ENCODE results near the gene AFDN. TPM values are rescaled to one million over a fixed set of nuclear protein-coding genes. Genes with fewer than 3 reads are reported as not detected.

AFDN gene
- polyA plus RNA-seq, 1 experiment: 26.6 TPM

DNA sequence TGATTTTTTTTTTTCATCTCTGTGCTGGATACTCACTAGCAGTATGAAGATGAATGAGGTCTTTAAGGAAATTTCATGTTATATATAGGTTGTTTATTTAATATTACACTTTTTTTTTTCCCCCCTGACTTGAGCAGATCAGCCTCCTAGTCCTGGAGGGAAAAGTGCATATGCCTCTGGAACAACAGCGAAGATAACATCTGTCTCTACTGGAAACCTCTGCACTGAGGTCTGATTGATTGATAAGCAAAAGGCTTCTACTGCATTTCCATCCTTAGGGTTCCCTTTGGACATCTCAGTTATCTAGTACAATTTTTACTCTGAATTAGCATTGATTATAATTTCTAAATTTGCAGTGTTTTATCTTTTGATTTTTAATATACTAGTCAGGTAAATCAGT is 121.0 kb downstream of the AFDN start:
- no peak for DNase-seq (ENCODE audit: low read depth, low spot score)
- Histone ChIP-seq H3K4me3 (ENCODE audit: low read depth, low read length) (no peak overlapping the region), H3K9me3 (ENCODE audit: control insufficient read depth, insufficient read depth, low read length) (no peaks in the 10 kb centered on the region; the same call in 1 of the 2 replicates), H3K27me3 (ENCODE audit: control insufficient read depth, insufficient read depth, low read length) (no peaks in the 10 kb centered on the region), H3K27ac (ENCODE audit: low read depth, low read length) (no peak overlapping the region)
- POLR2A ChIA-PET: no interaction called here
- TF ChIP-seq, protein P1, sequence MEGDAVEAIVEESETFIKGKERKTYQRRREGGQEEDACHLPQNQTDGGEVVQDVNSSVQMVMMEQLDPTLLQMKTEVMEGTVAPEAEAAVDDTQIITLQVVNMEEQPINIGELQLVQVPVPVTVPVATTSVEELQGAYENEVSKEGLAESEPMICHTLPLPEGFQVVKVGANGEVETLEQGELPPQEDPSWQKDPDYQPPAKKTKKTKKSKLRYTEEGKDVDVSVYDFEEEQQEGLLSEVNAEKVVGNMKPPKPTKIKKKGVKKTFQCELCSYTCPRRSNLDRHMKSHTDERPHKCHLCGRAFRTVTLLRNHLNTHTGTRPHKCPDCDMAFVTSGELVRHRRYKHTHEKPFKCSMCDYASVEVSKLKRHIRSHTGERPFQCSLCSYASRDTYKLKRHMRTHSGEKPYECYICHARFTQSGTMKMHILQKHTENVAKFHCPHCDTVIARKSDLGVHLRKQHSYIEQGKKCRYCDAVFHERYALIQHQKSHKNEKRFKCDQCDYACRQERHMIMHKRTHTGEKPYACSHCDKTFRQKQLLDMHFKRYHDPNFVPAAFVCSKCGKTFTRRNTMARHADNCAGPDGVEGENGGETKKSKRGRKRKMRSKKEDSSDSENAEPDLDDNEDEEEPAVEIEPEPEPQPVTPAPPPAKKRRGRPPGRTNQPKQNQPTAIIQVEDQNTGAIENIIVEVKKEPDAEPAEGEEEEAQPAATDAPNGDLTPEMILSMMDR (IDR thresholded peaks at IDR 0.05; ENCODE audit: low read depth, low read length): no peak
- CTCF ChIA-PET: no interaction called here

DNA sequence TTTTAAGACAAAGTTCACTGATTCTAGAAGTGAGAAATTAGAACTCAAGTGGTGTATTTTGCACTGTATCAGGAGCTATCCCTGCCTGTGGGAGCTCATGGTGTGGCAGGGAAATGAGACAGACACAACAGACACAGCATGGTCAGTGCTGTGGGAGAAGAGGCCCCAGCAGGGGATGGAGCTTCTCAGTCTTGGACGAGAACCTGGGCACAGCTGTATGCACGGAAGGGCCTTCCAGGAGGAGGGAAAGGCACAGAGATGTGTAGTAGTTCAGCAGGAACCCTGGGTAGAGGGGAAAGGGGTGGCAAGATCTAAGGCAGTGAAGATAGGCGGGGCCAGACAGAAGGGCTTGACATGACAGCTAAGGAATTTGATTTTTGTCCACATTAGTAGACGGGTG is 122.0 kb downstream of the AFDN start:
- Histone ChIP-seq H3K4me3 (ENCODE audit: low read depth, low read length) (no peak overlapping the region), H3K9me3 (ENCODE audit: control insufficient read depth, insufficient read depth, low read length) (no peaks in the 10 kb centered on the region; the same call in 1 of the 2 replicates), H3K27me3 (ENCODE audit: control insufficient read depth, insufficient read depth, low read length) (no peaks in the 10 kb centered on the region), H3K27ac (ENCODE audit: low read depth, low read length) (no peak overlapping the region)
- ChIA-PET POLR2A (no interaction called here), CTCF (no interaction called here)
- no peak for DNase-seq (ENCODE audit: low read depth, low spot score)
- TF ChIP-seq, protein P1 (IDR thresholded peaks at IDR 0.05; ENCODE audit: low read depth, low read length): no peak

DNA sequence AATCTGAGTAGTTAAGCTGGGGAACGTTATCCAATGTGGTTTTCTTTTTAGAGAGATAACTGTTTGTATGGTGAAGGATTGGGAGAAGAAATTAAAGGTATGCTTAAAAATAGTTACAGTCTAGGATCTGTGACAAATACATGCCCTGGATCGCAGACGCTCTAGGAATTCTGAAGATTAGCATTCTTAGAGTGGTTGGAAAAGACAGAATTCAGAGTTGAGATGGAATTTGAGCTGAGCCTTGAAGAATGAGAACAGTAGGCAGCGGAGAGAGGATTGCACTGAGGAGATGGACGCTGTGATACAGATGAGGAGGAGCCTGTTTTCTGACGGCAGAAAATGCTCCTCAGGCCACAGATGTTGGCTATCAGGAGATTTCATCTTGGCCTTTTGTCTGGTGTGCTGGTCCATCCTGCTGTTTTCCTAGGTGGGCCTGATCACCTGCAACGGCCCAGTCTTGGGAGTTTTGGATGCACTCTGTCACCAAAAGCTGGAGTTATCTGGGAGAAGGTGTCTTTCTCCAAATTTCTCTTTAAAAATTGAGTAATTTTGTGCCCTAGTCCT is 122.5 kb downstream of the AFDN start:
- H3K27ac ChIP-seq (ENCODE audit: low read depth, low read length): no peak overlapping the region
- TF ChIP-seq, protein P1 (IDR thresholded peaks at IDR 0.05; ENCODE audit: low read depth, low read length): no peak
- no peaks in the 10 kb centered on the region; the same call in 1 of the 2 replicates for H3K9me3 ChIP-seq (ENCODE audit: control insufficient read depth, insufficient read depth, low read length)
- ChIA-PET CTCF (no interaction called here), POLR2A (no interaction called here)
- H3K4me3 ChIP-seq (ENCODE audit: low read depth, low read length): no peak overlapping the region
- no peak for DNase-seq (ENCODE audit: low read depth, low spot score)
- no peaks in the 10 kb centered on the region for H3K27me3 ChIP-seq (ENCODE audit: control insufficient read depth, insufficient read depth, low read length)

DNA sequence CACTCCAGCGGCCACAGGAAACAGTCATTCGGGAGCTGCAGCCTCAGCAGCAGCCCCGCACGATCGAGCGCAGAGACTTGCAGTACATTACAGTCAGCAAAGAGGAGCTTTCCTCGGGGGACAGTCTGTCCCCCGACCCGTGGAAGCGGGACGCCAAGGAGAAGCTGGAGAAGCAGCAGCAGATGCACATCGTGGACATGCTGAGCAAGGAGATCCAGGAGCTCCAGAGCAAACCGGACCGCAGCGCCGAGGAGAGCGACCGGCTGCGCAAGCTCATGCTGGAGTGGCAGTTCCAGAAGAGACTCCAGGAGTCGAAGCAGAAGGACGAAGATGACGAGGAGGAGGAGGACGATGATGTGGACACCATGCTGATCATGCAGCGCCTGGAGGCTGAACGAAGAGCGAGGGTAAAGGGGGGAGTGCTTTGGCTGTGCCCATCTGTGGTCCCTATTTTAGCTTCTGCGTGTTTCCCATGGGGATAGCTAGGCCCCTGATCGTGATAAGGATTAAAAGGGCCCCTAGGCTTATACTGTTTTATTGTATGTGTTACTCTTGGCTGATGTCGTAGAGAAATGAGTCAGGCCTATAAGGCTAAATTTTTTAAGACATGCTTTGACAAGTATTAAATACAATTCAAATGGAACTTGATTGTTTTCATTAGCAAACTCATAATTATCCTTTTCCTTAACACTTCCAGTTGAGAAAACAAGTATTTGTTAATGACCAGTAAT is 125.2 kb downstream of the AFDN start:
- TF ChIP-seq, protein P1 (IDR thresholded peaks at IDR 0.05; ENCODE audit: low read depth, low read length): no peak
- no peak overlapping the region for H3K27ac ChIP-seq (ENCODE audit: low read depth, low read length)
- no peak overlapping the region for H3K4me3 ChIP-seq (ENCODE audit: low read depth, low read length)
- CTCF ChIA-PET: no interaction called here
- POLR2A ChIA-PET: no interaction called here
- H3K9me3 ChIP-seq (ENCODE audit: control insufficient read depth, insufficient read depth, low read length): no peaks in the 10 kb centered on the region; the same call in 1 of the 2 replicates
- no peaks in the 10 kb centered on the region for H3K27me3 ChIP-seq (ENCODE audit: control insufficient read depth, insufficient read depth, low read length)
- DNase-seq (ENCODE audit: low read depth, low spot score): no peak

DNA sequence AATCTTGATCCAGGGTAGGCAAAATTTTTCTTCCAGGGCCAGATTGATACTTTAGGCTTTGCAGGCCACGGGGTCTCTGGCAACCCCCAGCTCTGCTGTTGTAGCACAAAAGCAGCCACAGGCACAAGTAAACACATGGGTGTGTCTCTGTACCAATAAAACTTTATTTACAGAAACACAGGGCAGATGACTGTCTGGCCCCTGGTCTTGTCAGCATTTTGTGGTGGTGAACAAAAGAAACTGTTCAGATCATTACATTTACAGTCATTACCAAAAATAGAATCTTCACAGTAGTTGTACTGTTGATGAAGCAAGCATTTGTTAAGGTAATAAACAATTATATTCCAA is 125.8 kb downstream of the AFDN start:
- DNase-seq (ENCODE audit: low read depth, low spot score): no peak
- H3K27me3 ChIP-seq (ENCODE audit: control insufficient read depth, insufficient read depth, low read length): no peaks in the 10 kb centered on the region
- ChIA-PET POLR2A (no interaction called here), CTCF (no interaction called here)
- H3K4me3 ChIP-seq (ENCODE audit: low read depth, low read length): no peak overlapping the region
- H3K9me3 ChIP-seq (ENCODE audit: control insufficient read depth, insufficient read depth, low read length): no peaks in the 10 kb centered on the region; the same call in 1 of the 2 replicates
- TF ChIP-seq, protein P1 (IDR thresholded peaks at IDR 0.05; ENCODE audit: low read depth, low read length): no peak
- H3K27ac ChIP-seq (ENCODE audit: low read depth, low read length): no peak overlapping the region
